ENCODE results near the gene HMX1. TPM values are rescaled to one million over a fixed set of nuclear protein-coding genes. Genes with fewer than 3 reads are reported as not detected.

Gene HMX1
- total RNA-seq, 2 donors from 2014 or later = not detected

DNA sequence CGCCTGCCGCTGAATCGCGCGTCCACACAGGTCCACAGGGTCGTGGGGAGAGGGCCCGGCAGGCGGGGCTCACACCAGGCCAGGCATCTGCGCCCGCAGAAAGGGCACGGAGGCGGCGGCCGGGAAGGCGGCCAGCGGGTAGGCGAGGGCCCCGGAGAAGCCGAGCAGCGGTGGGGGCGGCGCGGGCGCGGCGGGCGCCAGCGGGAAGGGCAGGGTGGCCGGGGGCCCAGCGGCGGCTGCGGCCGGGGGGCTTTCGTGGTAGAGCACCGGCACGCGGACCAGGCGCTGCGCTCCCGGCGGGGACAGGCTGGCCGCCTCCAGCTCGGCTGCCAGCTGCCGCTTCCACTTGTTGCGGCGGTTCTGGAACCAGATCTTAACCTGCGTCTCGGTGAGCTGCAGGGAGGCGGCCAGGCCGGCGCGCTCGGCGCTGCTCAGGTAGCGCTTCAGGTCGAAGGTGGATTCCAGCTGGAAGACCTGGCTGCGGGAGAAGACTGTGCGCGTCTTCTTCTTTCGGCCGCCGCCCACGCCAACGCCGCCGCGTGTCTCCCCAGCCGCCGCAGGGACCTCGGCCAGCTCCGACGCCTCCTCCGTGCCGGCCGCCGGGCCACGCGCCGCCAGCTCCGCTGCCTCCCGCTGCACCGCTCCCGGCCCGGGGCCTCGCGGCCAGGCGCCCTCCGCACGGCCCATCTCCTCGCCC, 3.9 kb downstream of the HMX1 start:
- H3K9me3 ChIP-seq = no peaks in the 10 kb centered on the region
- peak overlapping the region in 1 of 2 donors; percentile 15 for H3K4me3 ChIP-seq
- peaks cover 0 to 9% of the 10 kb centered on the region in 2 donors for H3K4me1 ChIP-seq
- no peak overlapping the region for H3K27ac ChIP-seq
- DNase-seq (ENCODE audit: low spot score) = no peak
- H3K27me3 ChIP-seq = peaks cover 10 to 25% of the 10 kb centered on the region in 2 donors
- H3K36me3 ChIP-seq = no peaks in the 10 kb centered on the region
- TF ChIP-seq CTCF (IDR thresholded peaks at IDR 0.05) = no peak

DNA sequence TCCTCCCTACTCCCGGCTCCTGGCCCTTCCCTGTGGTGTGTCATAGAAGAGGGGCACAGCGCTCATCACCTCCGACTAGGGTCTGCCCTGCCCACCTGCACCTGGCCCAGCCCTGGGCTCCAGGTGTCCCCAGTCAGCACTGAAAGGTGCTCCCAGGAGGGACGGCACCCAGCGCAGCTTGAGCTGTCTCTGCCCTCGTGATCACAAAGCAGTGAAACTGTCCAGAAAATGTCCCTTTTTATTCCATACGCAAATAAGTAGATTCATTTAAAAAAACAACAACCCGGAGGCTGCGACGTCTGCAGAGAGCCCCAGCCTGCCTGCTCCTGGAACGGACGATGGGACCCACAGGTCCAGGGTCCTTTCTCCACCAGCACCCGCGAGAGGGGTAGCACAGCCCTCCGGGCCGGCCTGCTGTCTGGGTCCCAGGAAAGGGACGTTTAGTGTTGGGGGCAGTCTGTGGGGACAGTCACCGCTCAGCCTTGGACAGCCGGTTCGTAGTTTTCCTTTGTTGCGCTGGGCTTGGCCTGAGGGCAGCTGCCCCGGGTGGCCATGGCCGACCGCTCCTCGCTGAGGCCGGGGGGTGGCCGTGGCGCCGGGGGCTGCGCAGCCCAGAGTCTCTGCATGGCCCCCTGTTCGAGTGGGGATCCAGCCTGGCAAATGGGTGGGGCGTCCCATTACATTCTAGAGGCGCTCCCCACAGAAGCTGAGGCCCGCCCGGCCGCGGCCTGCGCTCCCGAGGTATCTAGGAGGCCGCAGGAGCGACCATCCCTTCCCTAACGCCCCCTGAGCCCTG, 4.6 kb downstream of the HMX1 start:
- Histone ChIP-seq H3K9me3 (no peaks in the 10 kb centered on the region), H3K36me3 (no peaks in the 10 kb centered on the region), H3K4me3 (no peak overlapping the region), H3K27ac (no peak overlapping the region), H3K27me3 (peaks cover 4 to 24% of the 10 kb centered on the region in 2 donors), H3K4me1 (peaks cover 0 to 2% of the 10 kb centered on the region in 2 donors)
- no peak for DNase-seq (ENCODE audit: low spot score)
- no peak for TF ChIP-seq CTCF (IDR thresholded peaks at IDR 0.05)

DNA sequence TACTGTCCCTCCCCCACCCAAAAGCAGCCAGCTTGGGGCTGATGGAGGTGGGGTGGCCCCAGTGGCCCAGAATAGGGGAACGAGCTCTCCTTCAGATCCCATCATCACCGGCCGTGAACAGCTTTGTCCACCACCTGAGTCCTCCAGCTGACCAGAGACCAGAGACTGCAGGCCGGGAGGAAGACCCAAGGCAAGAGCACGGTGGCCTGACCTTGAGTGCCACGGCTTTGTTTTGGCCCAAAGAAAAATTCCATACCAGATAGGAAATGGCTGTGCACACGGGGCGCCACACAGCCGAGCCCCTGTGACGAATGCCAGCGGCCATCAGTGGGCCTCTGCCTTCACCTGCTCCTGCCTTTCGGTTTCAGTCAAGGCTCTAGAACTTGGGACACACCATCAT, 5.2 kb downstream of the HMX1 start:
- H3K36me3 ChIP-seq = no peaks in the 10 kb centered on the region
- peaks cover 0 to 6% of the 10 kb centered on the region in 2 donors for H3K4me1 ChIP-seq
- H3K4me3 ChIP-seq = no peak overlapping the region
- no peaks in the 10 kb centered on the region for H3K9me3 ChIP-seq
- DNase-seq (ENCODE audit: low spot score) = no peak
- peaks cover 7 to 30% of the 10 kb centered on the region in 2 donors for H3K27me3 ChIP-seq
- H3K27ac ChIP-seq = no peak overlapping the region
- TF ChIP-seq CTCF (IDR thresholded peaks at IDR 0.05) = no peak

DNA sequence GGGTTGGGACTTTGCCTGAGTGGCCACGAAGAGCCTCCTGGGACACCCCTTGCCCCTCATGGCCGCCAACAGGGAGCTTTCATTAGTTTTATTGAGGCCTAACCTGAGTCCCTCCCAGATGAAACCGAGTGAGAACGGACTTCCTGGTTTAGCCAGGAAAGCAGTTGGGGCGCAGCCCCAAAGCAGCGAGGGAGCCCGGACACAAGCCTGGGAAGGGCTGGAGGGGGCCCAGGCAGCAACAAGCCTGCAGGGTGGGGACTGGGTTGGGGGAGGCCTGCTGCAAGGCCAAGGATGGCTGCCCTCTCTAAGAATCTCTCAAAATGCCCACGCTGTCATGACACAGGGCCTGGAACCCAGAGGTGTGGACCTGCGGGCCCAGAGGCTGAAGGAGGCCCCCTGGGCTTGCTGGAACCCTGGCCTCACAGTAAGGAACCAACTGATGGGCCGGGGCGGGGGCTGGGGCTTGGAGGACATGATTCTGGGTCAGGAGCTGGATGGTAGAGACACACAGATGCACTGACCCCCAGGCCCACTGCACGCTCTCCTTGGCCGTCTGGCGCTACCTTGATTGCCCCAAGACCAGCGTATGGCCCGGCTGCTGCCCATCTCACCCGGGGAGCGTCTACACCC, 5.8 kb downstream of the HMX1 start:
- H3K9me3 ChIP-seq = no peaks in the 10 kb centered on the region
- H3K4me1 ChIP-seq = peaks cover 0 to 12% of the 10 kb centered on the region in 2 donors
- no peak overlapping the region for H3K4me3 ChIP-seq
- no peak for TF ChIP-seq CTCF (IDR thresholded peaks at IDR 0.05)
- no peaks in the 10 kb centered on the region for H3K36me3 ChIP-seq
- peaks cover 12 to 37% of the 10 kb centered on the region in 2 donors for H3K27me3 ChIP-seq
- no peak overlapping the region for H3K27ac ChIP-seq
- DNase-seq (ENCODE audit: low spot score) = no peak

DNA sequence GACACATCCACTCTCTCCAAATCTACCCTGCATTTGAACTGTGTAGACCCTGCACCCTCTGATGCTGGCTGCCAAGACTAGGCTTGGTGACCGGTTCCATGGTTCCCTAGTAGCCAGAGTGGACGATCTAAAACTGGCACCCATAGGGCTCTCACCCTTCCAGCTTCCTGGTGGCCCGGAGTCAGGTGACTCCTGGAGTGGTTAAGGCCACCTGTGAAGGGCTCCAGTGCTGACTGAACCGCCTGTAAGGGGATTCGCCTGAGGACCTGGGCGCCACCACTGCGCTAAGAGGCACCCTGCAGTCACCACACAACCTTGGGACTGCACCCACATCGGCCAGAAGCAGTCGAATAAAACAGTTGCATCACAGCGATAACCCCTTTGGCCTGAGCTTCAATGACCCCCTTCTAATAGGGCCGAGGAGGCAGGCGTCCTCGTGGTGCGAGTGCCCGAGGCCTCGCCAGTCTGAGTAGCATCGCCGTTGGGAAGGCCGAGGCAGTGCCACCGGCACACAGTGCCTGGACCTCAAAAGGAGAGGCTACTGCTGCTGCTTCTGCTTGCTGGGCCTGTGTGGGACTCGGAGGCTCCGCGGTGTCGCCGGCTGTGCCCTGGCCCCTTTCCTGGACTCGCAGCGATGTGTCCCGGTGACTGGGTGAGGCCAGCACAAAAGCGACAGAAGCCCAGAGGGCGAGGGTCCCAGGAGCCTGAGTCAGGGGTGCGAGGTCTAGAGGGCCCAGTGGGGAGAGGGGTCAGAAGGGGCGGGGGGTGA, 6.5 kb downstream of the HMX1 start:
- peaks cover 0 to 16% of the 10 kb centered on the region in 2 donors for H3K4me1 ChIP-seq
- no peak for DNase-seq (ENCODE audit: low spot score)
- no peak overlapping the region for H3K4me3 ChIP-seq
- H3K27me3 ChIP-seq = peaks cover 12 to 37% of the 10 kb centered on the region in 2 donors
- no peaks in the 10 kb centered on the region for H3K36me3 ChIP-seq
- no peak overlapping the region for H3K27ac ChIP-seq
- TF ChIP-seq CTCF (IDR thresholded peaks at IDR 0.05) = no peak
- no peaks in the 10 kb centered on the region for H3K9me3 ChIP-seq

Data from right atrium auricular region (tissue), 2 donors.